H1 (cell line): ENCODE measurements around the gene TRMT10C. TPM values are rescaled to one million over a fixed set of nuclear protein-coding genes. Genes with fewer than 3 reads are reported as not detected.
"Not testable (repeated sequence)": the region's sequence is repeated elsewhere in the genome, so short reads cannot be mapped to it uniquely, and the experiment has no call there.

Experiments used
- CTCF ChIA-PET: fragments of 300-600 bp; sonication (Branson Sonifier 250); formaldehyde crosslinking; loops from one replicate; lab custom pipeline; 2021; ENCODE audit not compliant: partially characterized antibody; lab: Charles Lee
- POLR2A ChIA-PET: fragments of 300-600 bp; sonication (Branson Sonifier 250); formaldehyde crosslinking; loops from one replicate; lab custom pipeline; 2021; ENCODE audit warnings: inconsistent platforms; ENCODE audit not compliant: partially characterized antibody; lab: Charles Lee
- DNase-seq, 2 experiments: peaks; one replicate each; pipeline versions ENCODE4 v3.0.0 to v3.0.0-alpha.2; 2010 to 2022; ENCODE audit warnings: low spot score in 2 of 2, low read depth in 1 of 2, mixed read lengths in 1 of 2
- FAIRE-seq: peaks from 2 replicates; lab custom pipeline; 2011; peaks lifted over from hg19 to GRCh38; lab: Jason Lieb, UNC
- H2AFZ ChIP-seq: 2 replicates; pipeline ENCODE4 v1.8.1; 2012; ENCODE audit warnings: low read length, inconsistent platforms
- H2AK5ac ChIP-seq: 2 replicates; pipeline ENCODE4 v1.6.1; 2013; ENCODE audit warnings: low read depth, low read length
- H2BK120ac ChIP-seq: replicated peaks from 2 replicates; pipeline ENCODE3; 2013; ENCODE audit warnings: low read depth, low read length, inconsistent platforms
- H2BK12ac ChIP-seq: 2 replicates; pipeline ENCODE4 v1.6.1; 2013; ENCODE audit warnings: low read depth, low read length
- H2BK15ac ChIP-seq: 2 replicates; pipeline ENCODE4 v1.6.1; 2013; ENCODE audit warnings: low read length
- H2BK20ac ChIP-seq: 2 replicates; pipeline ENCODE4 v1.6.1; 2013; ENCODE audit warnings: low read length
- H2BK5ac ChIP-seq: 2 replicates; pipeline ENCODE4 v1.6.1; 2013; ENCODE audit warnings: low read depth, low read length
- H3K14ac ChIP-seq: 2 replicates; pipeline ENCODE4 v1.6.1; 2013; ENCODE audit warnings: inconsistent platforms; ENCODE audit not compliant: insufficient read length
- H3K18ac ChIP-seq: 2 replicates; pipeline ENCODE4 v1.6.1; 2013; ENCODE audit warnings: low read length; ENCODE audit errors: extremely low read depth
- H3K23ac ChIP-seq: 2 replicates; pipeline ENCODE4 v1.6.1; 2013; ENCODE audit warnings: inconsistent platforms; ENCODE audit not compliant: insufficient read length
- H3K23me2 ChIP-seq: 2 replicates; pipeline ENCODE4 v1.6.1; 2013; ENCODE audit warnings: low read depth, low read length
- H3K27ac ChIP-seq: 2 replicates; pipeline ENCODE4 v1.6.1; 2011; ENCODE audit warnings: low read depth, low read length, inconsistent platforms
- H3K27me3 ChIP-seq, 4 experiments: replicated peaks in 1 of 4; 1 replicate in 1 of 4; 2 replicates in 3 of 4; pipeline versions ENCODE4 v1.6.1 to v1.8.1; 2011 to 2013; ENCODE audit warnings: low read length in 3 of 4, mild to moderate bottlenecking in 3 of 4, inconsistent platforms in 2 of 4, mixed read lengths in 2 of 4, moderate library complexity in 1 of 4; ENCODE audit not compliant: control insufficient read depth in 3 of 4, insufficient read depth in 3 of 4; ENCODE audit errors: extremely low read depth in 1 of 4
- H3K36me3 ChIP-seq, 4 experiments: 2 replicates each; pipeline versions ENCODE4 v1.6.1 to v1.8.1; 2011 to 2013; ENCODE audit warnings: mild to moderate bottlenecking in 4 of 4, low read length in 3 of 4, moderate library complexity in 2 of 4, control low read depth in 1 of 4, inconsistent platforms in 1 of 4; ENCODE audit not compliant: insufficient read depth in 4 of 4, control insufficient read depth in 2 of 4
- H3K4ac ChIP-seq: replicated peaks from 2 replicates; pipeline ENCODE3; 2013; ENCODE audit warnings: low read length, low read depth, mixed read lengths, inconsistent platforms; ENCODE audit not compliant: insufficient read length
- H3K4me1 ChIP-seq, 4 experiments: replicated peaks in 1 of 4; 1 replicate in 1 of 4; 2 replicates in 3 of 4; pipeline versions ENCODE4 v1.6.1 to v1.8.1; 2011 to 2013; ENCODE audit warnings: low read length in 3 of 4, inconsistent platforms in 2 of 4, mixed read lengths in 1 of 4; ENCODE audit not compliant: insufficient read depth in 4 of 4, control insufficient read depth in 3 of 4
- H3K4me2 ChIP-seq, 2 experiments: 2 replicates each; pipeline versions ENCODE4 v1.6.1 to v1.8.1; 2011 to 2013; ENCODE audit warnings: low read depth in 2 of 2, low read length in 2 of 2, control low read depth in 1 of 2, inconsistent platforms in 1 of 2, mild to moderate bottlenecking in 1 of 2; ENCODE audit not compliant: insufficient read depth in 1 of 2
- H3K4me3 ChIP-seq, 4 experiments: fragments of 200-600, 300-600 bp in 1 of 4; sonication (generic), shearing (Covaris generic), sonication (Bioruptor Twin) in 1 of 4; 2 replicates each; pipeline versions ENCODE4 v1.5.1 to v1.8.1; 2011 to 2016; ENCODE audit warnings: low read length in 4 of 4, low read depth in 3 of 4, control low read depth in 2 of 4, inconsistent platforms in 2 of 4, mild to moderate bottlenecking in 2 of 4, mixed read lengths in 1 of 4, moderate library complexity in 1 of 4; ENCODE audit not compliant: insufficient read depth in 2 of 4; ENCODE audit errors: extremely low read depth in 1 of 4
- H3K56ac ChIP-seq: replicated peaks from 2 replicates; pipeline ENCODE3; 2013; ENCODE audit warnings: low read depth, mild to moderate bottlenecking, mixed read lengths, low read length, inconsistent platforms; ENCODE audit not compliant: insufficient read length
- H3K79me1 ChIP-seq: 2 replicates; pipeline ENCODE4 v1.6.1; 2013; ENCODE audit warnings: low read depth, low read length, control low read depth
- H3K79me2 ChIP-seq, 2 experiments: 2 replicates each; pipeline versions ENCODE4 v1.6.1 to v1.8.1; 2012 to 2013; ENCODE audit warnings: low read length in 2 of 2, mild to moderate bottlenecking in 2 of 2, inconsistent platforms in 1 of 2; ENCODE audit not compliant: insufficient read depth in 2 of 2, control insufficient read depth in 1 of 2
- H3K9ac ChIP-seq, 4 experiments: replicated peaks in 1 of 4; 1 replicate in 1 of 4; 2 replicates in 3 of 4; pipeline versions ENCODE4 v1.6.1 to v1.8.1; 2011 to 2013; ENCODE audit warnings: low read depth in 3 of 4, low read length in 3 of 4, control low read depth in 2 of 4, mild to moderate bottlenecking in 2 of 4, moderate library complexity in 2 of 4, inconsistent platforms in 1 of 4; ENCODE audit errors: extremely low read depth in 1 of 4
- H3K9me3 ChIP-seq, 2 experiments: 2 replicates each; pipeline versions ENCODE4 v1.6.1 to v1.8.1; 2012 to 2013; ENCODE audit warnings: mild to moderate bottlenecking in 2 of 2, moderate library complexity in 2 of 2, control low read depth in 1 of 2, inconsistent platforms in 1 of 2, low read depth in 1 of 2, low read length in 1 of 2, mixed read lengths in 1 of 2; ENCODE audit not compliant: insufficient read depth in 2 of 2
- H4K20me1 ChIP-seq, 2 experiments: replicated peaks in 1 of 2; 2 replicates each; pipeline versions ENCODE3 to v1.8.1; 2011 to 2013; ENCODE audit warnings: inconsistent platforms in 2 of 2, low read length in 2 of 2, mild to moderate bottlenecking in 1 of 2; ENCODE audit not compliant: insufficient read depth in 2 of 2, control insufficient read depth in 1 of 2
- H4K5ac ChIP-seq: 2 replicates; pipeline ENCODE4 v1.6.1; 2013; ENCODE audit warnings: low read length, low read depth, mixed read lengths, inconsistent platforms; ENCODE audit not compliant: insufficient read length
- H4K8ac ChIP-seq: 2 replicates; pipeline ENCODE4 v1.8.0; 2013; ENCODE audit warnings: mild to moderate bottlenecking, moderate library complexity, low read length, inconsistent platforms; ENCODE audit not compliant: insufficient read depth; ENCODE audit errors: extremely low read depth
- H4K91ac ChIP-seq: replicated peaks from 2 replicates; pipeline ENCODE3; 2013; ENCODE audit warnings: low read length, mixed read lengths, inconsistent platforms; ENCODE audit not compliant: insufficient read length
- WGBS, 2 experiments: shearing (Covaris generic) in 1 of 2; methylation state at CpG; one replicate each; pipeline versions ENCODE4 v1.1.6 to v1.1.7; 2013 to 2015; ENCODE audit warnings: low lambda C conversion rate in 2 of 2, mixed read lengths in 2 of 2, inconsistent platforms in 1 of 2, low coverage in 1 of 2, missing lambda C conversion rate in 1 of 2; ENCODE audit not compliant: insufficient replicate concordance in 2 of 2, insufficient coverage in 1 of 2, insufficient read length in 1 of 2; ENCODE audit errors: extremely low coverage in 1 of 2, missing lambda C conversion rate in 1 of 2; 5-methylcytosine and 5-hydroxymethylcytosine counted together
- polyA plus RNA-seq, 7 experiments: library from polyadenylated mRNA; depleted of rRNA in 3 of 7; stranded (reverse) in 5 of 7; unstranded in 2 of 7; fragments of >200 nt in 5 of 7; fragments of 200-250 nt in 2 of 7; gene quantifications; 1 replicate in 5 of 7; 2 replicates in 1 of 7; 4 replicates in 1 of 7; pipeline versions ENCODE4 v1.2.1 to v1.2.3, GENCODE V29; 2011 to 2013; ENCODE audit warnings: missing spikeins in 2 of 7, mixed read lengths in 2 of 7
- total RNA-seq: library from RNA; stranded (reverse); fragmentation: NEBNext Ultra II Directional; extraction: Animal tissue kit (Norgen Biotek cat#: 25700); gene quantifications from 2 replicates; pipeline ENCODE4 v1.2.1, GENCODE V29; 2021

TRMT10C gene
- total and polyA plus RNA-seq, 2 of the 8 experiments (the other 6 are each of a cell fraction or from before 2014, with no cell fraction given), result 27.4 to 55.9 TPM

- not testable (repeated sequence) for H3K27me3 ChIP-seq, H2AFZ ChIP-seq, H3K23me2 ChIP-seq, H4K5ac ChIP-seq, H3K9ac ChIP-seq, H3K23ac ChIP-seq, H3K36me3 ChIP-seq, H2BK120ac ChIP-seq, H3K4me1 ChIP-seq, H2AK5ac ChIP-seq, DNase-seq, H4K91ac ChIP-seq, H3K27ac ChIP-seq, H2BK12ac ChIP-seq, H4K8ac ChIP-seq, H2BK20ac ChIP-seq, H3K4me3 ChIP-seq, H2BK5ac ChIP-seq, H3K56ac ChIP-seq, H3K4me2 ChIP-seq, H3K4ac ChIP-seq, H3K79me2 ChIP-seq, H3K14ac ChIP-seq, H2BK15ac ChIP-seq, H3K18ac ChIP-seq, FAIRE-seq, H3K79me1 ChIP-seq, H4K20me1 ChIP-seq
- peaks cover 15 to 16% of the 10 kb centered on the region in 2 experiments; a peak in 3 of 4 replicates for H3K9me3 ChIP-seq
- ChIA-PET CTCF (interaction anchor here (0.6 to 1.2 kb wide), 4 partner anchors 8 to 322 kb away, joined by 3 to 4 read pairs (median 3); no protein-coding TSS in a partner anchor), POLR2A (interaction anchor here (0.9 to 1.1 kb wide), 2 partner anchors 9 to 132 kb away, joined by 3 to 4 read pairs; no protein-coding TSS in a partner anchor)
- WGBS, 2 experiments, result 82% methylated on average over 5 of the region's 5 CpGs; no CpG with 5 or more reads in 1 of the 2 experiments
These were observed 8.3 kb upstream of the TRMT10C start for GRCh38 chr3:101553381-101553780.
